ENCODE results near the gene PLCD1. TPM values are rescaled to one million over a fixed set of nuclear protein-coding genes. Genes with fewer than 3 reads are reported as not detected.
A peak's percentile ranks its signal among the peaks of the same experiment; 100 is the strongest.

Gene PLCD1
- total and polyA plus RNA-seq, 2 experiments from 2014 or later, result 16.0 to 24.4 TPM

GRCh38 chr3:37989821-37990480 is 39.5 kb downstream of the PLCD1 start (continued):
- TF ChIP-seq, protein P1, sequence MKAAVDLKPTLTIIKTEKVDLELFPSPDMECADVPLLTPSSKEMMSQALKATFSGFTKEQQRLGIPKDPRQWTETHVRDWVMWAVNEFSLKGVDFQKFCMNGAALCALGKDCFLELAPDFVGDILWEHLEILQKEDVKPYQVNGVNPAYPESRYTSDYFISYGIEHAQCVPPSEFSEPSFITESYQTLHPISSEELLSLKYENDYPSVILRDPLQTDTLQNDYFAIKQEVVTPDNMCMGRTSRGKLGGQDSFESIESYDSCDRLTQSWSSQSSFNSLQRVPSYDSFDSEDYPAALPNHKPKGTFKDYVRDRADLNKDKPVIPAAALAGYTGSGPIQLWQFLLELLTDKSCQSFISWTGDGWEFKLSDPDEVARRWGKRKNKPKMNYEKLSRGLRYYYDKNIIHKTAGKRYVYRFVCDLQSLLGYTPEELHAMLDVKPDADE (IDR thresholded peaks at IDR 0.05), result no peak
- TF ChIP-seq JUNB (IDR thresholded peaks at IDR 0.05; ENCODE audit: unreplicated experiment) (no peak), CREB1 (CRISPR knock-in tag; IDR thresholded peaks at IDR 0.05; ENCODE audit: low read depth) (no peak), STAT1 (IDR thresholded peaks at IDR 0.05; ENCODE audit: unreplicated experiment) (no peak), EZH2 (IDR thresholded peaks at IDR 0.05; ENCODE audit: low read depth, unreplicated experiment) (no peak), ZNF331 (CRISPR knock-in tag; IDR thresholded peaks at IDR 0.05; ENCODE audit: low read depth) (no peak)
- TF ChIP-seq, protein P2, sequence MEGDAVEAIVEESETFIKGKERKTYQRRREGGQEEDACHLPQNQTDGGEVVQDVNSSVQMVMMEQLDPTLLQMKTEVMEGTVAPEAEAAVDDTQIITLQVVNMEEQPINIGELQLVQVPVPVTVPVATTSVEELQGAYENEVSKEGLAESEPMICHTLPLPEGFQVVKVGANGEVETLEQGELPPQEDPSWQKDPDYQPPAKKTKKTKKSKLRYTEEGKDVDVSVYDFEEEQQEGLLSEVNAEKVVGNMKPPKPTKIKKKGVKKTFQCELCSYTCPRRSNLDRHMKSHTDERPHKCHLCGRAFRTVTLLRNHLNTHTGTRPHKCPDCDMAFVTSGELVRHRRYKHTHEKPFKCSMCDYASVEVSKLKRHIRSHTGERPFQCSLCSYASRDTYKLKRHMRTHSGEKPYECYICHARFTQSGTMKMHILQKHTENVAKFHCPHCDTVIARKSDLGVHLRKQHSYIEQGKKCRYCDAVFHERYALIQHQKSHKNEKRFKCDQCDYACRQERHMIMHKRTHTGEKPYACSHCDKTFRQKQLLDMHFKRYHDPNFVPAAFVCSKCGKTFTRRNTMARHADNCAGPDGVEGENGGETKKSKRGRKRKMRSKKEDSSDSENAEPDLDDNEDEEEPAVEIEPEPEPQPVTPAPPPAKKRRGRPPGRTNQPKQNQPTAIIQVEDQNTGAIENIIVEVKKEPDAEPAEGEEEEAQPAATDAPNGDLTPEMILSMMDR (conservative IDR thresholded peaks at IDR 0.05; ENCODE audit: low read depth in 2 of 2), result no peak

DNA sequence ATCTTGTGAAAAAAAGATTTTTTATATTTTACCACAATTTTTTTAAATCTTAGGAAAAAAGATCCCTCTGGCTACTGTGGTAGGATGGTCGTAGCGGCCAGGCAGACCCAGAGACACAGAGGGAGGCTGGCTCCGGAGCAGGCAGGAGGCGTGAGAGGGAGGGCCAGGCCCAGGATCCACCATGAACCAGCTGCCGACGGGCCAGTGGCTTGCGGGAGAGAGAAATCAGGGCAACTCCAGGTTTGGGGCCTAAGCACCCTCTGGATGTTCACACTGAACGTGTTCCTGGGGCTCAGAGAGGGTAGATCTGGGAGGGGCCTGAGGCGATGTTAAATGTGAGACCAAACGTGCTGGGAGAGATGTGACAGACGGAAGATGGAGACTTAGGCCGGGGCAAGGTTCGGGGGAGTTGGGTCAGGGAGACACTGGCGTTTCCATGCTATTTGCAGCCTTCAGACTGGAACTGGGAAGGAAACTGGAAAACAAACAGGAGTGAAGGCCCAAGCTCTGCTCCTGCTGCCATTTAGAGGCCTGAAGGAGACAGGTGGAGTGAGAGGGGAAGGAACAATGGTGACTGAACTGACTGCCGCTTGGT is 40.4 kb downstream of the PLCD1 start:
- Histone ChIP-seq H3K27me3 (ENCODE audit: insufficient read depth) (no peaks in the 10 kb centered on the region), H3K36me3 (ENCODE audit: insufficient read depth) (no peaks in the 10 kb centered on the region), H3K4me3 (no peak overlapping the region), H4K20me1 (replicated peaks; ENCODE audit: insufficient read depth) (no peaks in the 10 kb centered on the region), H3K27ac (ENCODE audit: low read depth) (no peak overlapping the region), H3K4me1 (ENCODE audit: insufficient read depth) (peaks cover 6% of the 10 kb centered on the region; the same call in 1 of the 2 replicates), H3K79me2 (replicated peaks; ENCODE audit: insufficient read depth) (no peaks in the 10 kb centered on the region), H3K9me2 (ENCODE audit: insufficient read depth) (no peaks in the 10 kb centered on the region), H3F3A (replicated peaks; ENCODE audit: low read depth) (peaks cover 4% of the 10 kb centered on the region; the same call in 1 of the 2 replicates), H2AFZ (0 out of 2 replicates have a peak overlapping the region, but pooled peaks have one; percentile 5), H3K4me2 (no peak overlapping the region)
- H3K36me3 Mint-ChIP-seq (ENCODE audit: low read depth), result no peaks in the 10 kb centered on the region
- ATAC-seq (no peak), DNase-seq (ENCODE audit: low spot score) (no peak)
- no peak overlapping the region for H3K4me3 Mint-ChIP-seq
- H3K9me3 Mint-ChIP-seq, result no peaks in the 10 kb centered on the region
- H3K4me1 Mint-ChIP-seq, result peaks cover 6% of the 10 kb centered on the region
- H3K27ac Mint-ChIP-seq, result no peak overlapping the region; the same call in 1 of the 2 replicates
- peaks cover 24% of the 10 kb centered on the region for H3K27me3 Mint-ChIP-seq (ENCODE audit: insufficient read depth, low read depth, poor library complexity)
- TF ChIP-seq ZNF331 (CRISPR knock-in tag; IDR thresholded peaks at IDR 0.05; ENCODE audit: low read depth) (no peak), ZNF462 (CRISPR knock-in tag; IDR thresholded peaks at IDR 0.05) (no peak), EZH2 (IDR thresholded peaks at IDR 0.05; ENCODE audit: low read depth, unreplicated experiment) (no peak), STAT1 (IDR thresholded peaks at IDR 0.05; ENCODE audit: unreplicated experiment) (no peak), NANOG (IDR thresholded peaks at IDR 0.05; ENCODE audit: borderline replicate concordance) (no peak), ZNF114 (CRISPR knock-in tag; IDR thresholded peaks at IDR 0.05) (no peak)
- TF ChIP-seq, protein P2 (conservative IDR thresholded peaks at IDR 0.05; ENCODE audit: low read depth in 2 of 2), result no peak
- TF ChIP-seq, protein P1 (IDR thresholded peaks at IDR 0.05), result no peak
